HG02642 (cell line): ENCODE data around the gene TSPAN1.

ENCODE experiments used
- ATAC-seq: cut with Tn5 transposase; IDR thresholded peaks from one replicate; pipeline ENCODE4 v1.9.1; 2021; ENCODE audit warnings: mild to moderate bottlenecking; ENCODE audit not compliant: unreplicated experiment, poor library complexity

Gene TSPAN1

GRCh38 chr1:46159516-46159915, 15.4 kb upstream of the TSPAN1 start:
- no peak for ATAC-seq

- ATAC-seq = no peak
These were observed 14.7 kb upstream of the TSPAN1 start for GRCh38 chr1:46160212-46160611.

GRCh38 chr1:46166521-46167462, 8.1 kb upstream of the TSPAN1 start:
- ATAC-seq = peak; percentile 49

- no peak for ATAC-seq
These were observed 6.4 kb upstream of the TSPAN1 start for GRCh38 chr1:46168477-46168876.

- ATAC-seq = no peak
These were observed 5.0 kb upstream of the TSPAN1 start for GRCh38 chr1:46169811-46170454.

GRCh38 chr1:46171351-46171750, 3.5 kb upstream of the TSPAN1 start:
- no peak for ATAC-seq

GRCh38 chr1:46171871-46172270, 3.0 kb upstream of the TSPAN1 start:
- no peak for ATAC-seq

GRCh38 chr1:46172321-46172720, 2.6 kb upstream of the TSPAN1 start:
- no peak for ATAC-seq

- ATAC-seq = no peak
These were observed 1.5 kb upstream of the TSPAN1 start for GRCh38 chr1:46173361-46173856.

- ATAC-seq = no peak
These were observed 356 bp downstream of the TSPAN1 start for GRCh38 chr1:46175243-46175642.

GRCh38 chr1:46176211-46176865, 1.5 kb downstream of the TSPAN1 start, which contains the start of gene P3R3URF:
Gene P3R3URF, minus strand, starts transcription at chr1:46176488. Its CDS starts 17 bp downstream, at chr1:46176471.
- ATAC-seq = no peak

GRCh38 chr1:46179138-46180081, 4.5 kb downstream of the TSPAN1 start:
- no peak for ATAC-seq

GRCh38 chr1:46180082-46180616, 5.3 kb downstream of the TSPAN1 start:
- ATAC-seq = no peak

GRCh38 chr1:46181343-46182260, 6.7 kb downstream of the TSPAN1 start:
- ATAC-seq = no peak

- ATAC-seq = no peak
These were observed 8.4 kb downstream of the TSPAN1 start for GRCh38 chr1:46183079-46183847.

GRCh38 chr1:46183926-46184557, 9.2 kb downstream of the TSPAN1 start:
- ATAC-seq = no peak
